T-helper 1 cell treated with Interleukin-12 subunit alpha and Interleukin-12 subunit beta and Interleukin-4 antibody, amounts not matched to agents 30 μg/mL and 1 μg/mL, for 36 hours (primary cell): ENCODE results near the gene CDC6.

Source experiments
- H3K27ac Mint-ChIP-seq: one replicate; pipeline ENCODE4 v1.8.0; 2021; ENCODE audit warnings: mild to moderate bottlenecking, mixed read lengths
- H3K27me3 Mint-ChIP-seq: one replicate; pipeline ENCODE4 v1.8.0; 2021; ENCODE audit warnings: low read depth, mixed read lengths
- H3K36me3 Mint-ChIP-seq: one replicate; pipeline ENCODE4 v1.8.0; 2021; ENCODE audit warnings: low read depth, mixed read lengths
- H3K4me1 Mint-ChIP-seq: one replicate; pipeline ENCODE4 v1.8.0; 2021; ENCODE audit warnings: low read depth, mixed read lengths
- H3K4me3 Mint-ChIP-seq: one replicate; pipeline ENCODE4 v1.8.0; 2021; ENCODE audit warnings: mild to moderate bottlenecking, moderate library complexity, mixed read lengths
- H3K9me3 Mint-ChIP-seq: one replicate; pipeline ENCODE4 v1.8.0; 2021; ENCODE audit warnings: mixed read lengths

Gene CDC6

DNA sequence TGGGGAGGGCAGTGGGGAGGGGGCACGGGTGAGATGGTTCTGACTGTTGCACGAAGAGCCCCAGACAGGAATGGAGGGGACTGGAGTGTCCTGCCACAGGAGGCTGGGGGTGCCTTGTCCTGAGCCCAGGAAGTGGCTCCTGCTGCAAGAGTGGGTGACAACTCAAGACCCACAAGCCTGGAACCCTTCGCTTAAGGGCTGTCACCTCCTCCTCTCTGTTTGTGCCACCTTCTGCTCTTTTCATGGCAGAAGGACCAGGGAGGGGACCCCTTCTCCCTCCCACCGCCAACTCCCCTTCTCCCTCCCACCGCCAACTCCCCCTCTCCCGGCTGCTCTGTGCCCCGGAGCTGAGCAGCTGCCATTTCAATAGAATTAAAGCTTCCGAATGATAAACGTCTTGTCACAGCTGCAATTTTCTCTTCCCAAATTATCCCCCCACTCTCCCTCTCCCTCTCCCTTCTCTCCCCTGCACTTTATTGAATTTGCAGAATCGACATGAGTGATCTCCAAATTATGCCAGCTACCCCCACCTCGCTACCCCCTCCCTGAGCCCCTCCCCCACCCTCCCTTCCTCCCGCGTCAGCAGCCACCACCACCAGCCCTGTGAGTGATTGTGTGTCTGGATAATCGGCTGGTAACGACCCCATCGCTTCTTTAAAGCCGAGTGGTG, 63.1 kb downstream of the CDC6 start:
- H3K27ac Mint-ChIP-seq: no peak overlapping the region
- H3K36me3 Mint-ChIP-seq: peaks cover 23% of the 10 kb centered on the region
- peaks cover 9% of the 10 kb centered on the region for H3K4me1 Mint-ChIP-seq
- no peaks in the 10 kb centered on the region for H3K9me3 Mint-ChIP-seq
- no peaks in the 10 kb centered on the region for H3K27me3 Mint-ChIP-seq
- H3K4me3 Mint-ChIP-seq: no peak overlapping the region

DNA sequence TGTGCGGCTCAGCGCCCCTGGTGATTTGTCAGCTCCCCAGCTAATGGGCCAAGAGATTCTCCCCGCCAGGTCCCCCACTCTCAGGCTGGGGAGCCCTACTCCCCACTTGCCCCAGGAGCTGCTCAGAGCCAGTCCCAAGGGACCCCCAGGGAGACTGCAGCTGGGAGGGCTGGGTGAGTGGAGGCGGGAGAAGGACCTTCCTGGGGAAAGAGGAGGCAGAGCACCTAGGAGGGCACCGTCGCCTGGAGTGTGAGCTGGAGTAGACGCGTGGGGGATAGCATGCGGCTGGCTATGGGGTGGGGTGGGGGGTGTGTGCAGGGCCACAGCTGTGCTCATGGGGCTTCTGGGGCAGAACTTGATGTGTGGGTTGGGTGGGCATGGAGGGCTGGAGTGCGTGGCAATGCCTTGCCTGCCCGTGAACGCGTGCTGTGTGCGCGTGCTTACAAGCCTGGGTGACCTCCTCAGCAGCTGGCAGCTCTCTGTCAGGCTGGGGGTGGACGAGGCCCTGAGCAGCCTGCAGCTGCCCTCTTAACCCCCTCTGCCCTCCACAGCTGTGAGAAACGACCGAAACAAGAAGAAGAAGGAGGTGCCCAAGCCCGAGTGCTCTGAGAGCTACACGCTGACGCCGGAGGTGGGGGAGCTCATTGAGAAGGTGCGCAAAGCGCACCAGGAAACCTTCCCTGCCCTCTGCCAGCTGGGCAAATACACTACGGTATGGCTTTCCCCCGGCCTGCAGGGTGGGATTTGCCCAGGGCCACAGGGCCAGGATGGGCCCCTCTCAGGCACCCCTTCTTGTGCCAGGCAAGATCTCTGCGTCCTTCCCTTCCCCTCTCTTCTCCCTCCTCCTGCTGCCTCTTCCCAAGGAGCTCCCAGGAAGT, 63.9 kb downstream of the CDC6 start:
- no peak overlapping the region for H3K4me3 Mint-ChIP-seq
- peaks cover 23% of the 10 kb centered on the region for H3K36me3 Mint-ChIP-seq
- no peaks in the 10 kb centered on the region for H3K9me3 Mint-ChIP-seq
- peaks cover 6% of the 10 kb centered on the region for H3K4me1 Mint-ChIP-seq
- H3K27ac Mint-ChIP-seq: no peak overlapping the region
- no peaks in the 10 kb centered on the region for H3K27me3 Mint-ChIP-seq

DNA sequence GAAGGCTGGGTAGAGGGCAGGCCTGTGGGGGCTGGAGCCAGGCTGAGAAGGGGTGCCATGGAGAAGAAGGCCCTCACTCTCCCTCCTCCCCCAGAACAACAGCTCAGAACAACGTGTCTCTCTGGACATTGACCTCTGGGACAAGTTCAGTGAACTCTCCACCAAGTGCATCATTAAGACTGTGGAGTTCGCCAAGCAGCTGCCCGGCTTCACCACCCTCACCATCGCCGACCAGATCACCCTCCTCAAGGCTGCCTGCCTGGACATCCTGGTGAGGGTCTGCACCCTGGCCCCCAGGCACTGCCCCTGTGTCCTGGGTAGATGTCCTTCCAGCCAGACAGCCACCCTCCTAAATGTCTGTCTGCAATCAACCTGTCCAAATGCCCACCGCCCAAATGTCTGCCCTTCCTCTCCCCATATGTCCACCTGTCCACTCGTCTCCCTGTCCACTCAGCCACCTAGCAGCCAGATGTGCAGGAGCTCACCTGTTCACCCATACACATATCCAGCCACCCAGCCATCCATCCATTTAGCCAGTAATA, 64.6 kb downstream of the CDC6 start:
- peaks cover 6% of the 10 kb centered on the region for H3K4me1 Mint-ChIP-seq
- no peaks in the 10 kb centered on the region for H3K9me3 Mint-ChIP-seq
- no peak overlapping the region for H3K27ac Mint-ChIP-seq
- H3K4me3 Mint-ChIP-seq: no peak overlapping the region
- peaks cover 23% of the 10 kb centered on the region for H3K36me3 Mint-ChIP-seq
- no peaks in the 10 kb centered on the region for H3K27me3 Mint-ChIP-seq

GRCh38 chr17:40352779-40353394, 65.2 kb downstream of the CDC6 start:
- Mint-ChIP-seq H3K36me3 (peaks cover 23% of the 10 kb centered on the region), H3K27me3 (no peaks in the 10 kb centered on the region)

More at GRCh38 chr17:40352779-40353394, 65.2 kb downstream of the CDC6 start:
- Mint-ChIP-seq H3K9me3 (no peaks in the 10 kb centered on the region), H3K4me1 (peaks cover 6% of the 10 kb centered on the region), H3K4me3 (no peak overlapping the region), H3K27ac (no peak overlapping the region)
